Mononuclear cell (primary cell): Measurements from ENCODE around the gene EIF2B5. TPM values are rescaled to one million over a fixed set of nuclear protein-coding genes. Genes with fewer than 3 reads are reported as not detected.

Source experiments
- H3K27me3 ChIP-seq: 2 replicates; pipeline ENCODE4 v1.6.0; 2011; ENCODE audit warnings: low read length, control low read depth; ENCODE audit not compliant: insufficient read depth
- H3K4me1 ChIP-seq: 2 replicates; pipeline ENCODE4 v1.5.1; 2011; ENCODE audit warnings: mild to moderate bottlenecking, low read length, control low read depth; ENCODE audit not compliant: insufficient read depth
- H3K4me3 ChIP-seq: 2 replicates; pipeline ENCODE4 v1.5.1; 2011; ENCODE audit warnings: mild to moderate bottlenecking, low read length, moderate library complexity
- H3K9me3 ChIP-seq: 2 replicates; pipeline ENCODE4 v1.5.1; 2011; ENCODE audit warnings: low read depth, mild to moderate bottlenecking, control low read depth, low read length
- total RNA-seq: library from RNA; depleted of rRNA; stranded (reverse); fragments of >200 nt; gene quantifications from one replicate; pipeline ENCODE4 v1.2.3, GENCODE V29; 2012

Gene EIF2B5
- total RNA-seq, 1 donor, result 41.0 TPM

- Histone ChIP-seq H3K27me3 (no peaks in the 10 kb centered on the region), H3K9me3 (no peaks in the 10 kb centered on the region), H3K4me3 (peak overlapping the region; percentile 98), H3K4me1 (peaks cover 36% of the 10 kb centered on the region)
These were observed 40.3 kb downstream of the EIF2B5 start for GRCh38 chr3:184175506-184175905.

GRCh38 chr3:184175981-184176376 is 40.8 kb downstream of the EIF2B5 start:
- no peaks in the 10 kb centered on the region for H3K9me3 ChIP-seq
- H3K27me3 ChIP-seq, result no peaks in the 10 kb centered on the region
- no peak overlapping the region for H3K4me3 ChIP-seq
- peaks cover 36% of the 10 kb centered on the region for H3K4me1 ChIP-seq

GRCh38 chr3:184176377-184177330 is 41.5 kb downstream of the EIF2B5 start:
- Histone ChIP-seq H3K27me3 (no peaks in the 10 kb centered on the region), H3K4me3 (no peak overlapping the region), H3K9me3 (no peaks in the 10 kb centered on the region), H3K4me1 (peaks cover 36% of the 10 kb centered on the region)

- H3K4me3 ChIP-seq, result no peak overlapping the region
- H3K9me3 ChIP-seq, result no peaks in the 10 kb centered on the region
- H3K4me1 ChIP-seq, result peaks cover 36% of the 10 kb centered on the region
- H3K27me3 ChIP-seq, result no peaks in the 10 kb centered on the region
These were observed 42.2 kb downstream of the EIF2B5 start for GRCh38 chr3:184177331-184177731.

GRCh38 chr3:184177767-184178306 is 42.7 kb downstream of the EIF2B5 start:
- Histone ChIP-seq H3K27me3 (no peaks in the 10 kb centered on the region), H3K4me3 (no peak overlapping the region), H3K4me1 (peaks cover 36% of the 10 kb centered on the region), H3K9me3 (no peaks in the 10 kb centered on the region)

- H3K27me3 ChIP-seq, result no peaks in the 10 kb centered on the region
- H3K9me3 ChIP-seq, result no peaks in the 10 kb centered on the region
- H3K4me1 ChIP-seq, result peaks cover 36% of the 10 kb centered on the region
- H3K4me3 ChIP-seq, result no peak overlapping the region
These were observed 43.5 kb downstream of the EIF2B5 start for GRCh38 chr3:184178521-184179138.

GRCh38 chr3:184180165-184180564 is 45.0 kb downstream of the EIF2B5 start:
- Histone ChIP-seq H3K9me3 (no peaks in the 10 kb centered on the region), H3K27me3 (no peaks in the 10 kb centered on the region), H3K4me3 (no peak overlapping the region), H3K4me1 (peaks cover 32% of the 10 kb centered on the region)

GRCh38 chr3:184181596-184181995 is 46.4 kb downstream of the EIF2B5 start:
- H3K4me1 ChIP-seq, result peaks cover 27% of the 10 kb centered on the region
- H3K9me3 ChIP-seq, result no peaks in the 10 kb centered on the region
- no peaks in the 10 kb centered on the region for H3K27me3 ChIP-seq
- no peak overlapping the region for H3K4me3 ChIP-seq

- Histone ChIP-seq H3K4me3 (no peak overlapping the region), H3K27me3 (no peaks in the 10 kb centered on the region), H3K9me3 (no peaks in the 10 kb centered on the region), H3K4me1 (peaks cover 24% of the 10 kb centered on the region)
These were observed 48.5 kb downstream of the EIF2B5 start for GRCh38 chr3:184183679-184184078.

- Histone ChIP-seq H3K27me3 (no peaks in the 10 kb centered on the region), H3K4me1 (peaks cover 24% of the 10 kb centered on the region), H3K4me3 (no peak overlapping the region), H3K9me3 (no peaks in the 10 kb centered on the region)
These were observed 49.5 kb downstream of the EIF2B5 start for GRCh38 chr3:184184546-184185230.

- no peaks in the 10 kb centered on the region for H3K27me3 ChIP-seq
- no peaks in the 10 kb centered on the region for H3K9me3 ChIP-seq
- H3K4me3 ChIP-seq, result peak overlapping the region; percentile 80
- peaks cover 24% of the 10 kb centered on the region for H3K4me1 ChIP-seq
These were observed 50.5 kb downstream of the EIF2B5 start for GRCh38 chr3:184185461-184186183.

- H3K4me3 ChIP-seq, result peak within 1 kb of the TSS; percentile 80
- peaks cover 24% of the 10 kb centered on the region for H3K4me1 ChIP-seq
- H3K27me3 ChIP-seq, result no peaks in the 10 kb centered on the region
- no peaks in the 10 kb centered on the region for H3K9me3 ChIP-seq
These were observed 51.2 kb downstream of the EIF2B5 start, which contains the start of gene ABCF3 for GRCh38 chr3:184186184-184186901. Gene ABCF3, plus strand, starts transcription at chr3:184186199. Its CDS starts 9 bp downstream, at chr3:184186208.

- Histone ChIP-seq H3K4me1 (peaks cover 24% of the 10 kb centered on the region), H3K9me3 (no peaks in the 10 kb centered on the region), H3K27me3 (no peaks in the 10 kb centered on the region), H3K4me3 (peak overlapping the region; percentile 80)
These were observed 51.7 kb downstream of the EIF2B5 start for GRCh38 chr3:184186902-184187207.

- Histone ChIP-seq H3K27me3 (no peaks in the 10 kb centered on the region), H3K4me3 (no peak overlapping the region), H3K4me1 (peaks cover 24% of the 10 kb centered on the region), H3K9me3 (no peaks in the 10 kb centered on the region)
These were observed 52.9 kb downstream of the EIF2B5 start for GRCh38 chr3:184188080-184188479.
